GM21825 (cell line): ENCODE data around the gene NKTR.
A peak's percentile ranks its signal among the peaks of the same experiment; 100 is the strongest.
"Not testable (repeated sequence)": the region's sequence is repeated elsewhere in the genome, so short reads cannot be mapped to it uniquely, and the experiment has no call there.

Experiments
- ATAC-seq: cut with Tn5 transposase; IDR thresholded peaks from one replicate; pipeline ENCODE4 v1.9.1; 2021; ENCODE audit warnings: mild to moderate bottlenecking, moderate library complexity; ENCODE audit not compliant: unreplicated experiment

NKTR gene

DNA sequence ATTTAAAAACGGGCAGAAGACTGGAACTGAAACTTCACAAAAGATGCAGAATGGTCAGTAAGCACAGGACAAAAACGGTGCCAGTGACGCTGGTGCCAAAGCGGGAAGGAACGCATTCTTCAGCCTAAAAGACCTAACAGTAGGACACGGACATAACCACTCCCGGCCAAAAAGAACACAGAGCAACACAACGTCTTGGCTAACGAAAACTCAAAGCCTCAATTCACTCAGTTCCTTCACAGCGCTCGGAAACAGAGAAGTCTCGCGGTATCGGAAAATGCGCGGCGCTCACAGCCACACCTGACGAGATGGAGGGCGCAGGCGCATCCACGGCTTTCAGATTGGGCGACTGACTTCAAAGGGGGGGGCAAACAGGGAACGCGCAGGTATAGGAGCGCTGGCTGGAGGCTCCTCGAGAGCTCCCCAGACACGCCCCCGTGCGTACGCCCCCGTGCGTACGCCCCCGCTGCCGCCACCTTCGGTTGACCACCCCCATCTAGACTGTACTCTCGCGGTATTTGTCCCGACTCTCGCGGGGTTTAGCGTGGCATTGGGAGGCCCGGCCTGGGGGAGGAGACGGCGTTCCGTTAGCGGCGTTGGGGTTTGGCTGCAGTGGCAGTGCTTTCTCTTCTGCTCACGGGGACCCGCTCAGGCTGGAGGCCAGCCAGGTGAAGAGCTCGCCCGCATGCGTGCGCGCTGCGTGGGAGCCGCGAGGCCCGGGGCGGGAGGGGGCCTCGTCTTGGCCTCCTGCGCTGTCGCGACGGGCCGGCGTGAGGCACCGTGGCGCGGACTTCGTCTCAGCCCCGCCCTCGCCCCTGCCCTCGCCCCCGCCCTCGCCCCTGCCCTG lies at the start of gene NKTR:
Gene NKTR, plus strand, starts transcription at position 576 of the 847 bp plus-strand sequence. CDS start 321 bp downstream, outside the sequence.
- ATAC-seq: peak; percentile 84

DNA sequence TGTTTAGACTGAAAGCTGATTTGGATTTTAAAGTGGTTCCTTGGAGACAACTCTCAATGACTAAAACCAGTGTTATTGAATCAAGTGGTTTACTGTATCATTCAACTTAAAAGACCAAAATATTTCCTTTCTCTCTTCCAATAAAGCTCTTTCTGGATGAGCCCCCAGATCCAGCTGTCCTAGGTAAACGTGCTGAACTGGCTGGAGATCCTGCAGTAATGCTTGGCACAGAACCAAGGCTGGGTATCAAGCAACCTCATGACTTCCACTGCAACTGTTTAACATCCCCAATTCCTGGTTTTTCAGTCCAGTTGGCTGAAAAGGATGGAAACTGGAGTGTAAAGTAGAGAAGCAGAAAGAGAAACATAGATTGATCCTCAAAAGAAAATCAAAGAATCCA lies 47.7 kb upstream of the NKTR start:
- ATAC-seq: no peak

- peak; percentile 79 for ATAC-seq
Observed at GRCh38 chr3:42556089-42556632, 44.3 kb upstream of the NKTR start.

GRCh38 chr3:42556817-42557216 lies 43.7 kb upstream of the NKTR start:
- ATAC-seq: not testable (repeated sequence)

GRCh38 chr3:42557854-42558253 lies 42.6 kb upstream of the NKTR start:
- no peak for ATAC-seq

DNA sequence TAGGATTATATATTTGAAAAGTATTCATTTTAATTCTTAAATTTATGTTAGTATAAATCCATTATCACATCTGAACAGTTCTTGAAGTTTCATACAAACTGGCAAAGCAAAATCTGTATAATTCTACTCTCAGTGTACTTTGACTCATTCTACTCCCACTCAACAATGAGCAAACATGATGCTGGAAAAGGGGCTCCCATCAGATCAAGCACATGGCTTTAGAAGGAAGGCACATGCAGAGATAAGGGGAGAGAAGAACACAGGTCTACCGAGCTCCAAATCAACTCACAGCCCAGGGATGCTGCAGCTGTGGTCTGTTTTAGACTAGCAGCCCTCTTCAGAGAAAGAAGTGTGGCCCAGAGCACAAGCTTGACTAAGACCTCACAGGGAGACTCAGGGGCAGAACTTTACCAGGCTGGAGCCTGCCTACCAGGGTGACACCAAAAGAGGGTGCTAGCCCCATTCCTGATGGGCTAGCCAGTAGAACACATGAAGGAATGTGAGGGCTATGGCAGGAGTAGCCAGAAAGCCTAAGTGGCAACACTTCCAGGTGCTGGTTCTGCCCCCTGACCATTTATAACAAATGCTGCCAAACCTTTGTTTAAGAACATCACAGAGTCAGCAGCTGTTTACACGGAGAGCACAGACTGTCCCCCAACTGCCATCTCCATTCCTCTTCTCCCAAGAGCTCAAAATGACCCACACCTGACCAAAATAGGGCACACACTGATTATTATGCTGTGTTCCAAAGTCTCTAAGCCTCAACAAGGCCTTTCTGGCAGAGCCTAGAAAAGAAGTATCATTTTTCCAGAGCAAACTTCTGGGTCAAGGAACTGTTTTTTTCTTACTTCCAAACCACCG lies 38.2 kb upstream of the NKTR start:
- ATAC-seq: no peak

DNA sequence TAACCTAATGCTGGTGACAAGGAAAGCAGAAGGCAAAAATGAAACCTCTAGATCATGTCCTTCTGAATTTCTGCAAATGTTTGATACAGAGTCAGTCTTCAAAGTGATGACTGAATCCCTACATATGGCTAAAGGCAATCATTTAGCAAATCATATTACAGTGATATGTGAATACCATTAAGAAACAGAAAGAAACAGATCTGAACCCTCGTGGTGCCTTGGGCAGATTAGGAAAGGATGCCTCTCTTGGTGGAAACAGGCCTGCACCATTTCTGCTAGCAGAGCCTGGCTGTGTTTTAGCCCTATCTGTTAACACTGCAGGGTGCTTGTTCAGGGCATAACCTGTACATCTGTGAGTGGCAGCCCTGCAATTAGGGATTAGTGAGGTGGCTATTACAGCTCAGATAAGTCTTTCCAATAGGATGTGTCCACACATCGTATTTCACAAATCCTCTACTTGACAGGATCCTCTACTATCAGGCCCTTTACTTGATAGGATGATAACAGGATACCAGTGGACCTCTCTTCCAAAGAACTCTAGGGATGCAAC lies 30.8 kb upstream of the NKTR start:
- ATAC-seq: no peak

DNA sequence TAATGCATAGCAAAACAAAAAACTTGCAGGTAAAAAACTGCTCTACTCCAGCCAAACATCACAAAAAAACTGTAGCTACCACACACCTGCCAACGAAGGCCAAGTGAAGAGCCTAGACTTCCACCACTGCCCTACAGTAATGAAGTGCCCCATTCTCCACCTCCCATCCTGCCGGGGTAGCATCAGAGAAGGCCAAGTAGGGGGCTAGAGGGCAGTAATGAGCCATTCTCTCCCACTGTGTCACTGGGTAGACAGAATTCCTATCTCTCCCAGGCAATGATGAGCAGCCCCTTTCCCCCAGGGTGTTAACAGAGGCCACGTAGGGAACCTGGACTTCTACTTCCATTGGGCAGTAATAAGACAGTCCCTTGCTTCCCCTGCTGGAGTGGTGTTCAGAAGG lies 28.2 kb upstream of the NKTR start:
- ATAC-seq: no peak

DNA sequence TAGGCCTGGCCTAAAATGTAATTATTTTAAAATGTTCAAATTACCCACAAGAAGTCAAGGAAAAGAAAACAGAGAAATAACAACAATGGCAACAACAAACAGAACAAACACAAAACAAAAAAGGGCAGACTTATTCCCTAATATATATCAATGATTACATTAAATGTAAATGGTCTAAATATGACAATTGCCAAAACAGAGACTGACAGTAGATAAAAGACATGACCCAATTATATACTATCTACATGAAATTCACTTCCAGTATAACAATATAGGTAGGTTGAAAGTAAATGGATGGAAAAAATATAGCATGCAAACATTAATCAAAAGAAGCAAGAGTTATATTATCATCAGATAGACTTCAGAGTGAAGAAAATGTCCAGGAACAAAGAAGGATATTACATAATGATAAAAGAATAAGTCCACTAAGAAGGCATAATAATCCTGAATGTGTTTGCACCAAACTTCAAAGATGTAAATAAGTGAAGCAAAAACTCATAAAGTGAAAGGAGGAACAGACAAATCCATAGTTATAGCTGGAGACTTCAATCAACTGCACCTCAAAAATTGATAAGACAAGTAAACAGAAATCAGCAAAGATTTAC lies 25.2 kb upstream of the NKTR start:
- ATAC-seq: no peak

- ATAC-seq: no peak
Observed at GRCh38 chr3:42578054-42578453, 22.4 kb upstream of the NKTR start.

GRCh38 chr3:42579346-42579745 lies 21.1 kb upstream of the NKTR start:
- ATAC-seq: not testable (repeated sequence)

DNA sequence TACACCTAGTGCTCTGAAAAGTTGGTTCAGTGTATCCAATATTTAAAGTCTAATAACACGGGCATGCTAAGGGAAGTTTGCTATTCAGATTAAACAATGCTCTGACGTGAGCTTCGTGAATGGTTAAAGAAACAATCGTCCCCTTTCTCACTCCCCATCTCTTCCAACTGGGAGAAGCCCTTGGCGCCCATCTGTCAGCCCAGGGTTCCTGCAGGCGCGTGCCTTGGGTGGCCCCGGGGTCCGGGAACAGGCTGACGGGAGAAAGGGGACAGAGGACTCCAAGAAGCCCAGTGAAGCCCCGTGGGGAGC lies 19.1 kb upstream of the NKTR start:
- no peak for ATAC-seq

- ATAC-seq: peak; percentile 89
Observed at GRCh38 chr3:42581709-42582473, 18.6 kb upstream of the NKTR start, which contains the start of gene SEC22C. TSS of gene SEC22C (minus strand) at chr3:42581967. CDS start at chr3:42569046, 12,921 bp downstream.

GRCh38 chr3:42582474-42583070 lies 17.9 kb upstream of the NKTR start:
- ATAC-seq: no peak

DNA sequence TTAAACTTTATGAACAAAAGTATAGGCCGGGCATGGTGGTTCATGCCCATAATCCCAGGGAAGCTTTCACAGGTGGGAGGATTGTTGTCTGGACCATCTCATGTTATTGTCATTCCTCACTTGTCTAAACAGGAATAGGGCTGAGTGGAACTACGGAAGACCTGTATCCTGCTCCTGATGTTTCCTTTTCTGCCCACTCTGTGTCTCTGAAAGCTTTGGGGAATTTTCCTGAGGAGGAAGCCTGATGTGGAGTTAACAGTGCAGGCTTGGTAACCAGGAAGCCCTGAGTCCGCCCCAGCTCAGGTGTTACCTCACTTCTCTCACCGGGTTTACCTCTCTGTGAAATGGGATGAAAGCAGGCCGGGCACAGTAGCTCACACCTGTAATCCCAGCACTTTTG lies 11.9 kb upstream of the NKTR start:
- ATAC-seq: no peak

DNA sequence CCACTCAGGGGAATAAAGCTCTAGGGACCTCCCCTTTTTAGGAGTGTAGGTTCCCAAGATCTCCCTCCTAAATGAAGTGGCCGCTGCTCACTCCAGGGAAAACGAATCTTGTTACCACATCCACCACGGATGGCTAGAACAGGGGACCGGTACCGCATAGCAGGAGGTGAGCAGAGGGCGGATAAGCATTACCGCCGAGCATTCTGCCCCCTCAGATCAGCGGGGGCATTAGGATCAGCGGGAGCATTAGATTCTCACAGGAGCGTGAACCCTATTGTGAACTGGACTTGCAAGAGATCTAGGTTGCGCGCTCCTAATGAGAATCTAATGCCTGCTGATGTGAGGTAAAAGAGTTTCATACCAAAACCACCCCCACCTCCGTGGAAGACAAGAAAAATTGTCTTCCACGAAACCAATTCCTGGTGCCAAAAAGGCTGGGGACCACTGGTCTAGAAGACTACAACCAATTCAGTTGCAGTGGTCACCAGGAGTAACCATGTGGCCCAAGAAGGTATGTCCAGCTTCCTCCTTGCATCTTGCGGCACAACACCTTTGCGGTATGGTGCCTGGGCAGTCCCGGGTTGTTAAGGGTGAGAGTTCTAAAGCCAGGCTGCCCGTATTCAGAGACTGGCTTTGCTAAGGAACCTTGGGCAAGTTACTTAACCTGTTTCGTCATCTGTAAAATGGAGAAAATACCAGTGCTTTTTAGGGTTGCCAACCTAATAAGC lies 10.9 kb upstream of the NKTR start:
- ATAC-seq: no peak

- ATAC-seq: no peak
Observed at GRCh38 chr3:42590989-42591756, 9.3 kb upstream of the NKTR start.

DNA sequence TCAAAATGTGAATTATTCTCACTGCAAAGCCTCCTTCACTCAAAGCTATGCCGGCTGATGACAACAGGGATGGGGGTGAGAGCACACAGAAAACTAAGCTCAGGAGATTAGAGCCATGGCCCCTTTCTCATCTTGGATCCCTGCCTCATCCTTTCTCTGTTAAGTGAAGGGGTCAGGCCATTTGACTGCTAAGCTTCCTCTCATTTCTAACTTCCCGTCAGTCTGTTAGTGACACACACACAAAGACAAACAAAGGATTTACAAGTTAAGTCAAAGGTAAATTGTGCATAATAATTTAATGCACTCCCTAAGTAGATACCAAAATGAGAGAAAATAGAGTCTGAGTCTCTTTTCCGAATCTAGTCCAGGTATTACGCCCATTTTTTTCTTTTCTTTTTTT lies 8.7 kb upstream of the NKTR start:
- no peak for ATAC-seq
